ENCODE results near the gene RAI14.
A peak's percentile ranks its signal among the peaks of the same experiment; 100 is the strongest.
"Not testable (repeated sequence)": the region's sequence is repeated elsewhere in the genome, so short reads cannot be mapped to it uniquely, and the experiment has no call there.

Gene RAI14

GRCh38 chr5:34822956-34823715, 167.0 kb downstream of the RAI14 start:
- DNase-seq (ENCODE audit: low read depth) = no peak

- no peak for DNase-seq (ENCODE audit: low read depth)
Measured at GRCh38 chr5:34826347-34826746, 170.2 kb downstream of the RAI14 start.

GRCh38 chr5:34827588-34828506, 171.7 kb downstream of the RAI14 start:
- no peak for DNase-seq (ENCODE audit: low read depth)

- not testable (repeated sequence) for DNase-seq (ENCODE audit: low read depth)
Measured at GRCh38 chr5:34830827-34831226, 174.7 kb downstream of the RAI14 start.

GRCh38 chr5:34831303-34831702, 175.2 kb downstream of the RAI14 start:
- no peak for DNase-seq (ENCODE audit: low read depth)

- no peak for DNase-seq (ENCODE audit: low read depth)
Measured at GRCh38 chr5:34832568-34832967, 176.4 kb downstream of the RAI14 start.

GRCh38 chr5:34833090-34833489, 177.0 kb downstream of the RAI14 start:
- no peak for DNase-seq (ENCODE audit: low read depth)

GRCh38 chr5:34833976-34834793, 178.1 kb downstream of the RAI14 start:
- DNase-seq (ENCODE audit: low read depth) = no peak

GRCh38 chr5:34834794-34835089, 178.6 kb downstream of the RAI14 start:
- DNase-seq (ENCODE audit: low read depth) = no peak

GRCh38 chr5:34835664-34836063, 179.5 kb downstream of the RAI14 start:
- no peak for DNase-seq (ENCODE audit: low read depth)

GRCh38 chr5:34838785-34839714, 182.9 kb downstream of the RAI14 start, which contains the start of gene TTC23L:
Gene TTC23L (plus strand): TSS chr5:34839164. CDS start chr5:34840672, 1,508 bp downstream.
- DNase-seq (ENCODE audit: low read depth) = peak; percentile 74

- no peak for DNase-seq (ENCODE audit: low read depth)
Measured at GRCh38 chr5:34841816-34842215, 185.7 kb downstream of the RAI14 start.

- DNase-seq (ENCODE audit: low read depth) = no peak
Measured at GRCh38 chr5:34842554-34842953, 186.4 kb downstream of the RAI14 start.

- DNase-seq (ENCODE audit: low read depth) = no peak
Measured at GRCh38 chr5:34843497-34843896, 187.4 kb downstream of the RAI14 start.

GRCh38 chr5:34844106-34844505, 188.0 kb downstream of the RAI14 start:
- no peak for DNase-seq (ENCODE audit: low read depth)

- DNase-seq (ENCODE audit: low read depth) = no peak
Measured at GRCh38 chr5:34844999-34845398, 188.9 kb downstream of the RAI14 start.

GRCh38 chr5:34847056-34847455, 190.9 kb downstream of the RAI14 start:
- no peak for DNase-seq (ENCODE audit: low read depth)

- DNase-seq (ENCODE audit: low read depth) = no peak
Measured at GRCh38 chr5:34847552-34847951, 191.4 kb downstream of the RAI14 start.

GRCh38 chr5:34848230-34848629, 192.1 kb downstream of the RAI14 start:
- no peak for DNase-seq (ENCODE audit: low read depth)

- no peak for DNase-seq (ENCODE audit: low read depth)
Measured at GRCh38 chr5:34849253-34849652, 193.1 kb downstream of the RAI14 start.

GRCh38 chr5:34854459-34855174, 198.5 kb downstream of the RAI14 start:
- DNase-seq (ENCODE audit: low read depth) = no peak

Measured in stimulated activated CD8-positive, alpha-beta memory T cell treated with anti-CD3 and anti-CD28 coated beads, Interleukin-15, amount 100 ng/mL, for 1 hour (primary cell).